Stomach (tissue), 9 donors: ENCODE results near the gene PPP1R14B. TPM values are rescaled to one million over a fixed set of nuclear protein-coding genes. Genes with fewer than 3 reads are reported as not detected.
A peak's percentile ranks its signal among the peaks of the same experiment; 100 is the strongest.

Experiments
- DNase-seq, 2 donors: peaks; one replicate each; pipeline versions ENCODE4 v3.0.0 to v3.0.0-alpha.2; 2013 to 2019
- H3K27ac ChIP-seq, 5 donors: fragments of 200-600 bp in 4 of 5; sonication (generic) in 4 of 5; one replicate each; pipeline ENCODE4 v1.5.1; 2013 to 2019; ENCODE audit warnings: mild to moderate bottlenecking in 1 of 5, moderate library complexity in 1 of 5
- H3K27me3 ChIP-seq, 3 donors: fragments of 200-600 bp; sonication (generic); one replicate each; pipeline ENCODE4 v1.5.1; 2017 to 2019; ENCODE audit warnings: mixed run types in 1 of 3
- H3K36me3 ChIP-seq, 4 donors: fragments of 200-600 bp; sonication (generic); 1 replicate in 3 of 4; 2 replicates in 1 of 4; pipeline ENCODE4 v1.5.1; 2016 to 2019
- H3K4me1 ChIP-seq, 4 donors: fragments of 200-600 bp; sonication (generic); one replicate each; pipeline ENCODE4 v1.5.1; 2016 to 2019
- H3K4me3 ChIP-seq, 4 donors: fragments of 200-600 bp; sonication (generic) in 3 of 4; one replicate each; pipeline ENCODE4 v1.5.1; 2016 to 2019; ENCODE audit warnings: mild to moderate bottlenecking in 1 of 4
- H3K9me3 ChIP-seq, 4 donors: fragments of 200-600 bp; sonication (generic); one replicate each; pipeline ENCODE4 v1.5.1; 2016 to 2019
- EP300 ChIP-seq: sonication (generic); formaldehyde crosslinking; IDR thresholded peaks from one replicate; pipeline ENCODE4 v1.6.1; 2017; ENCODE audit warnings: antibody characterized with exemption
- POLR2A ChIP-seq, 4 donors: fragments of 450-650 bp; IDR thresholded peaks; one replicate each; pipeline ENCODE4 v1.6.1; 2016; ENCODE audit warnings: antibody characterized with exemption in 4 of 4, control low read depth in 2 of 4, mild to moderate bottlenecking in 1 of 4, moderate library complexity in 1 of 4
- POLR2AphosphoS5 ChIP-seq, 3 donors: sonication (generic); formaldehyde crosslinking; IDR thresholded peaks; one replicate each; pipeline ENCODE4 v1.6.1; 2016; ENCODE audit warnings: antibody characterized with exemption in 3 of 3
- WGBS, 5 donors: extraction: QIAGEN DNeasy Blood & Tissue Kit in 3 of 5; methylation state at CpG; one replicate each; pipeline versions ENCODE4 v1.1.5 to v1.1.7; 2013 to 2018; 5-methylcytosine and 5-hydroxymethylcytosine counted together
- intact Hi-C: fragments of 100-400 bp; cut with DNase I; formaldehyde crosslinking; loops from one replicate; pipeline ENCODE4 v1.15.1; 2023; ENCODE audit warnings: low total_unique reads
- polyA plus RNA-seq, 3 donors: library from polyadenylated mRNA; stranded (reverse); fragments of 200-250 nt; gene quantifications; one replicate each; pipeline ENCODE4 v1.2.3, GENCODE V29; 2013
- total RNA-seq, 5 donors: library from RNA; depleted of rRNA; stranded (reverse); fragments of >200 nt; gene quantifications; one replicate each; pipeline versions ENCODE4 v1.1.0 to v1.2.3, GENCODE V29; 2014 to 2016
- TF ChIP-seq, protein P1 (sequence below), 7 experiments: fragments of 450-650 bp in 4 of 7; fragments of 200-600 bp in 3 of 7; sonication (generic) in 3 of 7; IDR thresholded peaks; one replicate each; pipeline ENCODE4 v1.5.1; 2016 to 2019; ENCODE audit warnings: antibody characterized with exemption in 7 of 7, control low read depth in 2 of 7, mild to moderate bottlenecking in 1 of 7
- donor health status: healthy with polysubstance abuse.
- donor health status: Bipolar disorder and iron deficiency.
- donor health status: healthy.

PPP1R14B gene
- total and polyA plus RNA-seq, 8 donors: 39.3 to 234 (median 77.6) TPM

DNA sequence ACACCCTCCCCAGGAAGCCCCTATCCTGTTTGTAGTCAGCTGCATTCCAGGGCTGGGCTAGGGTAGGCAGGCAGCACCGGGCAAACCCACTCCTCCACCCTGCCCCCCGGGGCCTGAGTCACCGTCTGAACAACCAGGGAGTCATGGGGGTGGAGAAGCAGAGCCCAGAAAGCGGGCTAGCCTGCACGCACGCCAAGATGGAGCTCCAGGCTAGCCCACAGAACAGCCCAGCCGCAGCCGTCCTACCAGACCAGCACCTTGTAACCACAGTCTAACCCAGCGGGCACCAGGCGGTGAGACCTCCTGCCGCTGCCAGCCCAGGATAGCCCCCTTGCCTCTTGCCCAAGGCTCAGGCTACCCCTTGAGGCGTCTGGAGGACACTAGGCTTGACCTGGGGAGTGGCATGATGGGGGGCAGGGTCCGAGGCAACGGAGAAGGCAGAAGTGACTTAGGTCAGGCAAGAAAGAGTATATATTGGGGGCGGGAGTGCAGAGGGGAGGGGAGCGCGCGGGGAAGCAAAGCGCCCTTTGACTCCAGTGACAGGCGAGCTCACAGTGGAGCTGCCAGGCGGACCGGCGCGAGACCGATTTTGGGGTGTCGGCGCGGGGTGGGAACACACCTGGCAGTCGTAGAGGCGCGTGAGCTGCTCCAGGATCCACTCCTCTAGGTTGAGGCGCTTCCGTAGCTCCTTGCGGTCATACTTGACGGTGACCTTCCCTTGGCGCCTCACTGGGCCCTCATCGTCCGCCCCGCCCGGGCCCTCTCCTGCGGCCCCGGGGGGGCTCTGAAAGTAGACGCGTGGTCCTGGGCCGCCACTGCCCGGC lies 734 bp downstream of the PPP1R14B start:
- Histone ChIP-seq H3K27me3 (no peaks in the 10 kb centered on the region), H3K36me3 (peaks cover 14 to 18% (median 15%) of the 10 kb centered on the region in 4 donors), H3K27ac (peak overlapping the region; percentile 76 to 93 (median 86)), H3K9me3 (no peaks in the 10 kb centered on the region), H3K4me3 (peak overlapping the region; percentile 69 to 85 (median 74)), H3K4me1 (peaks cover 32 to 67% (median 61%) of the 10 kb centered on the region in 4 donors)
- TF ChIP-seq EP300 (no peak), POLR2AphosphoS5 (IDR thresholded peaks at IDR 0.05) (peak in 2 of 3 donors; percentile 53 to 62)
- WGBS, 5 donors: 0 to 4% (median 1%) methylated on average over 32 to 46 of the region's 46 CpGs
- peak; percentile 70 to 92 for DNase-seq
- intact Hi-C loops: no loop called here

DNA sequence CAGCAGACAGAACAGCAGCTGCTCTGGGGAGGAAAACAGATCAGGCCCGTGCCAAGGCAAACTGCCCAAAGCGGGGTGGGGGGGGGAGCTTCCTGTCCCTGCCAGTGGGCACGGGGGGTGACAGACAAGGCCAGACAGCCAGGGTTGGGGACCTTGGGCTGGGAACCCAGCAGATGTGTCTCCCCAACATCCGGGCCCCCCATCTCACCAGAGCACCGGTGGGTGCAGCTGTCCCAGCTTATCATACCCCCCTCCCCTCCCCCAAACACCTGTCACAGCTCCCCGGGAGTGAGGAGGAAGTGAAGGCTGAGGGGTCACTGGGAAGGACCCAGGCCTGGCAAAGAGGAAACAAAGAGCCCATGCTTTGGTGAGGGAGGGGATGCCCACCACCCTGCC lies 1.3 kb downstream of the PPP1R14B start:
- TF ChIP-seq, protein P1, sequence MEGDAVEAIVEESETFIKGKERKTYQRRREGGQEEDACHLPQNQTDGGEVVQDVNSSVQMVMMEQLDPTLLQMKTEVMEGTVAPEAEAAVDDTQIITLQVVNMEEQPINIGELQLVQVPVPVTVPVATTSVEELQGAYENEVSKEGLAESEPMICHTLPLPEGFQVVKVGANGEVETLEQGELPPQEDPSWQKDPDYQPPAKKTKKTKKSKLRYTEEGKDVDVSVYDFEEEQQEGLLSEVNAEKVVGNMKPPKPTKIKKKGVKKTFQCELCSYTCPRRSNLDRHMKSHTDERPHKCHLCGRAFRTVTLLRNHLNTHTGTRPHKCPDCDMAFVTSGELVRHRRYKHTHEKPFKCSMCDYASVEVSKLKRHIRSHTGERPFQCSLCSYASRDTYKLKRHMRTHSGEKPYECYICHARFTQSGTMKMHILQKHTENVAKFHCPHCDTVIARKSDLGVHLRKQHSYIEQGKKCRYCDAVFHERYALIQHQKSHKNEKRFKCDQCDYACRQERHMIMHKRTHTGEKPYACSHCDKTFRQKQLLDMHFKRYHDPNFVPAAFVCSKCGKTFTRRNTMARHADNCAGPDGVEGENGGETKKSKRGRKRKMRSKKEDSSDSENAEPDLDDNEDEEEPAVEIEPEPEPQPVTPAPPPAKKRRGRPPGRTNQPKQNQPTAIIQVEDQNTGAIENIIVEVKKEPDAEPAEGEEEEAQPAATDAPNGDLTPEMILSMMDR (IDR thresholded peaks at IDR 0.05): no peak
- TF ChIP-seq POLR2A (IDR thresholded peaks at IDR 0.05) (no peak), POLR2AphosphoS5 (IDR thresholded peaks at IDR 0.05) (no peak), EP300 (no peak)
- H3K4me3 ChIP-seq: peak overlapping the region; percentile 69 to 85 (median 74)
- H3K36me3 ChIP-seq: peaks cover 14 to 18% (median 15%) of the 10 kb centered on the region in 4 donors
- 0 to 4% (median 2%) methylated on average over 2 to 6 of the region's 6 CpGs for WGBS, 5 donors
- no peaks in the 10 kb centered on the region for H3K9me3 ChIP-seq
- H3K27ac ChIP-seq: peak overlapping the region; percentile 76 to 93 (median 86)
- peaks cover 28 to 63% (median 57%) of the 10 kb centered on the region in 4 donors for H3K4me1 ChIP-seq
- no peaks in the 10 kb centered on the region for H3K27me3 ChIP-seq
- DNase-seq: peak in 1 of 2 donors; percentile 66
- intact Hi-C loops: no loop called here

DNA sequence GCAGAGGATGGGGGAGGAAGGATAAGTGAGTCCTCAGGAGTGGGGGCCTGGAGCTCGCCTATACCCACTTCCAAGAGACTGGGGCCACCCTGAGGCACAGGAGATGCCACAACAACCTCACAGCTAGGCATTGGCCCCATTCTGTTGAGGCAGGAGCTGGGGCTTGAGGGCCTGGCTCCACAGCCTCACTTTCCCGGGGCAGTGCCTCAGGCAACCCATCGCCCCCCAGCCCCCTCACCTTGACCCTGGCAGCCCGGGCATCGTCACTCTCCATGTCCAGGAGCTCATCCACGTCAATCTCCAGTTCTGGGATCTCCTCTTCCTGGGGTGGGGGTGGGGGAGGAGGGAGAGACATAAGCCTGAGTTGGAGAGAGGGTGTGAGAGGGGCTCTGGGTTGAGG lies 1.8 kb downstream of the PPP1R14B start:
- no peaks in the 10 kb centered on the region for H3K9me3 ChIP-seq
- peak overlapping the region; percentile 76 to 93 (median 86) for H3K27ac ChIP-seq
- DNase-seq: no peak
- 15 to 30% (median 24%) methylated on average over 2 to 6 of the region's 6 CpGs for WGBS, 5 donors
- peak overlapping the region; percentile 69 to 85 (median 74) for H3K4me3 ChIP-seq
- intact Hi-C loops: no loop called here
- peaks cover 14 to 18% (median 15%) of the 10 kb centered on the region in 4 donors for H3K36me3 ChIP-seq
- peaks cover 33 to 66% (median 60%) of the 10 kb centered on the region in 4 donors for H3K4me1 ChIP-seq
- H3K27me3 ChIP-seq: no peaks in the 10 kb centered on the region
- TF ChIP-seq POLR2A (IDR thresholded peaks at IDR 0.05) (no peak), EP300 (no peak), POLR2AphosphoS5 (IDR thresholded peaks at IDR 0.05) (no peak)
- TF ChIP-seq, protein P1 (IDR thresholded peaks at IDR 0.05): no peak

DNA sequence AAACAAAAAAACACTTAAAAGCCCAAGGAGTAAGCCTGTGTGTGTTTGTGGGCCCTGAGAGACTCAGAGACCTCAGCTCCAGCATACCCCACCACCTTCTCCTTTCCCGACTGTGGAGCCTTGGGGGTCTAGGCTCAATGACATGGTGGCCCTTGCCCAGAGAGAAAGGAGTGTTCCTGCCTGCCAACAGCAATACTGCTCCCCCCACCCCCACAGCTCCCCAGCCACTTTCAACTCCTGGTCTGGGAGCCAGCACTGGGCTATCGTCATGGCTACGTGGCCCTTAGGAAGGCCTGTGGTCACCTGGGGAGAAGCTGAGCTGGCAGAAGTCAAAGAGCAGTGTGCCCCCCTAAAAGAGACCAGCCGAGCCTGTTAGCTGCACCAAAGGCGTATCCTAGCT lies 2.6 kb downstream of the PPP1R14B start:
- 41 to 65% (median 48%) methylated on average over 5 of the region's 5 CpGs for WGBS, 5 donors
- peak overlapping the region in 1 of 5 donors; percentile 22 for H3K27ac ChIP-seq

More for the DNA sequence above, 2.6 kb downstream of the PPP1R14B start:
- Histone ChIP-seq H3K4me3 (no peak overlapping the region), H3K9me3 (no peaks in the 10 kb centered on the region), H3K4me1 (peaks cover 40 to 75% (median 69%) of the 10 kb centered on the region in 4 donors), H3K36me3 (peaks cover 14 to 21% (median 16%) of the 10 kb centered on the region in 4 donors), H3K27me3 (no peaks in the 10 kb centered on the region)
- no peak for DNase-seq
- intact Hi-C loops: no loop called here
- TF ChIP-seq, protein P1 (IDR thresholded peaks at IDR 0.05): no peak
- TF ChIP-seq EP300: no peak
- no peak for TF ChIP-seq POLR2A (IDR thresholded peaks at IDR 0.05)
- no peak for TF ChIP-seq POLR2AphosphoS5 (IDR thresholded peaks at IDR 0.05)
